GM15510 (cell line): ENCODE results near the gene MT3.

Experiments
- POLR2A ChIP-seq: IDR thresholded peaks from 3 replicates; pipeline ENCODE4 v1.6.1; 2011; ENCODE audit warnings: borderline replicate concordance; ENCODE audit not compliant: insufficient read length; ENCODE audit errors: extremely low read depth

MT3 gene

GRCh38 chr16:56613706-56614105 lies 24.4 kb downstream of the MT3 start:
- TF ChIP-seq POLR2A, result no peak

GRCh38 chr16:56614549-56614991 lies 25.2 kb downstream of the MT3 start:
- TF ChIP-seq POLR2A, result no peak

GRCh38 chr16:56615353-56615752 lies 26.0 kb downstream of the MT3 start:
- TF ChIP-seq POLR2A, result no peak

GRCh38 chr16:56616608-56617211 lies 27.4 kb downstream of the MT3 start:
- TF ChIP-seq POLR2A, result no peak

GRCh38 chr16:56617212-56618085 lies 28.1 kb downstream of the MT3 start:
- TF ChIP-seq POLR2A, result no peak

GRCh38 chr16:56618138-56618537 lies 28.8 kb downstream of the MT3 start:
- no peak for TF ChIP-seq POLR2A

GRCh38 chr16:56620339-56620897 lies 31.1 kb downstream of the MT3 start:
- no peak for TF ChIP-seq POLR2A

DNA sequence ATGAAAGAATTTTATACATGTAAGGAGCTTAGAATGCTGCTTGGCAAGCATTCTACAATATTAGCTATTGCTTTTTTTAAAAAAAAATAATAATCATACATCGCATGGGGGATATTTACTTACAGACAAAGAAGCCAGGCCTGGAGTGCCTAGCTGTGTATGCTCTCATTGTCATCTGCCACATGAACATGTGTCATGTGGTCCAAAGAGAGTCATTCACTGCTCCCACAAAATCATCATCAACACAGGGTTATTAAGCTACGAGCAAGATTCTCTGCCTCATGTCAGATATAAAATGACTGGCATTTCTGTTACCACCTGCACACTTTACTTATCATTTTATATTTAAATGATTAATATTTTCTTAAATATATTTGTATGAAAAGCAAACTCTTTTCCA lies 34.3 kb downstream of the MT3 start:
- TF ChIP-seq POLR2A, result no peak

DNA sequence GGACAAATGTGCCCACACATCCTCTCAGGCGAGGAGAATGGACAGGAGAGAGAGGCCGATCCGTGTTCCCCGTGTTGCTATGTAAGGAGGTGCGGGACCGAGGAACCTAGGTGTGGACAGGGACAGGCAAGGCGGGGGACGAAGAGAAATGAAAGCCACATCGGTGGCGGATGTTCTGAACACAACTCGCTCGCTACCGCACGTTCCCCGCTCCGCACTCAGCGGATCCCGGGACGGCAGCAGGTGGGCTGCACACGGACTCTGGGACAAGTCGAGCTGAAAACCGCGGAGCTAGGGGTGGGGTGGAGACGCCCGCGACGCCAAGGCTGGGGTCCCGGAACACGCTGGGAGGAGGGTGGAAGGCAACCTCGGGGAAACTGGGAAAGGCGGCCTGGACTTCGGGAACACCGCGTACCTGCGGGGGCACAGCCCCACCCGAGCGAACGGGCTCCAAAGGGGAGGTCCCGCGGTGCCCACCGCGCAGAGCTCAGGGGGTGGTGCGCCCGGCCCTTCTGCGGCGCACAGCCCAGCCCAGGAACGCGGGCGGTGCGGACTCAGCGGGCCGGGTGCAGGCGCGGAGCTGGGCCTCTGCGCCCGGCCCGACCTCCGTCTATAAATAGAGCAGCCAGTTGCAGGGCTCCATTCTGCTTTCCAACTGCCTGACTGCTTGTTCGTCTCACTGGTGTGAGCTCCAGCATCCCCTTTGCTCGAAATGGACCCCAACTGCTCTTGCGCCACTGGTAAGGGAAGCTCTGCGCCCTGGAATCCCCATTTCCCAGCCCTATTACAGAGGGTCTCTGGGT lies 36.0 kb downstream of the MT3 start, which contains the start of gene MT1E:
MT1E (plus strand) TSS at position 642 of the 803 bp plus-strand sequence; CDS start at position 713, 71 bp downstream.
- TF ChIP-seq POLR2A, result peak; percentile 46

DNA sequence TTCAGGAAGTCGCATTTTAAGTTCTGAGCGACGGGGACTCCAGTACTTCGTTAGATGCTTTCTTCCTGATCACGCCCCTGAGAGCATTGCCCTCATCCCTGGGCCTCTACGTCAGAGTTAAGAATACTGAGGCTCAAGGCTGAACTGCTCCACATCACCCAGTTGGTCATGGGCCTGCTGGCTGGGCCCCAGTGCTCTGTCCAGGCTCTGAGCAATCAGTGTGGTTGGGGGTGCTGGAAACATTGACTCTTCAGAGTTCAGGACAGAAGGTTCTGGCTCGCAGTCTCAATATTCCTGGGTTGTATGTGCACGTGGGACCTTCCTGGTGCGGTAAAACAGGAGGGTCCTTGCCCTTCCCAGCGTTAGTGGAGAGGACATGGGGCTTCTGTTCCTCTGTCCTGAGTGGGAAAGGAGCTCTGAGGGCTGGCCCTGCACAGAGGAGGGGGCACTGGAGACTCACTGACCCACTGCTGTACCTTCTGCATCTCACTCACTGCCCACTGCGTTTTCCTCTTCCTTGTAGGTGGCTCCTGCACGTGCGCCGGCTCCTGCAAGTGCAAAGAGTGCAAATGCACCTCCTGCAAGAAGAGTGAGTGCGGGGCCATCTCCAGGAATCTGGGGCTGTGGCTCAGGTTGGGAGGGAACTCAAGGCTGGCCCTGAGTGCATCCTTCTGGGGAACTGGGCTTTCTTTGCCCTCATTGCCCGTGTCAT lies 36.8 kb downstream of the MT3 start:
- TF ChIP-seq POLR2A, result no peak

DNA sequence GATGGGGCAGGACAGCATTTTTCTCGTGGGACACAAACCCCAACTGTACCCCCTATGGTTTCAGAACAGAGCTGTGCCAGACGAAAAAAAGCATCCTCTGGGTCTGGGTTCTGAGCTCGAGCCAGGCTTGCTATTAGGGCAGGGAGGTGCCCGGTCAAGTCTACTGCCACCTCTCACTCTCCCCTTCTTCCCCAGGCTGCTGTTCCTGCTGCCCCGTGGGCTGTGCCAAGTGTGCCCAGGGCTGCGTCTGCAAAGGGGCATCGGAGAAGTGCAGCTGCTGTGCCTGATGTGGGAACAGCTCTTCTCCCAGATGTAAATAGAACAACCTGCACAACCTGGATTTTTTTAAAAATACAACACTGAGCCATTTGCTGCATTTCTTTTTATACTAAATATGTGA lies 37.4 kb downstream of the MT3 start:
- no peak for TF ChIP-seq POLR2A

GRCh38 chr16:56628486-56629350 lies 39.4 kb downstream of the MT3 start:
- no peak for TF ChIP-seq POLR2A

- no peak for TF ChIP-seq POLR2A
Measured at GRCh38 chr16:56629531-56629930, 40.2 kb downstream of the MT3 start.
